Measurements from ENCODE around the gene MED16.

The MED16 gene

GRCh38 chr19:892894-893689, at the start of gene MED16, which contains the start of gene RNU6-9:
Gene MED16 (minus strand): TSS chr19:893187. CDS start chr19:891131, 2,056 bp downstream.
Gene RNU6-9 (plus strand): TSS chr19:893484.
- peak; percentile 81 for DNase-seq (ENCODE audit: low read depth)

- no peak for DNase-seq (ENCODE audit: low read depth)
Measured at GRCh38 chr19:942133-942645, 49.2 kb upstream of the MED16 start.

GRCh38 chr19:941292-942132, 48.5 kb upstream of the MED16 start:
- no peak for DNase-seq (ENCODE audit: low read depth)

GRCh38 chr19:940591-941291, 47.8 kb upstream of the MED16 start:
- peak; percentile 63 for DNase-seq (ENCODE audit: low read depth)

- no peak for DNase-seq (ENCODE audit: low read depth)
Measured at GRCh38 chr19:939922-940321, 46.9 kb upstream of the MED16 start.

- no peak for DNase-seq (ENCODE audit: low read depth)
Measured at GRCh38 chr19:939439-939838, 46.5 kb upstream of the MED16 start.

- DNase-seq (ENCODE audit: low read depth) = no peak
Measured at GRCh38 chr19:938233-938923, 45.4 kb upstream of the MED16 start.

GRCh38 chr19:937259-937694, 44.3 kb upstream of the MED16 start:
- no peak for DNase-seq (ENCODE audit: low read depth)

GRCh38 chr19:936175-936546, 43.2 kb upstream of the MED16 start:
- no peak for DNase-seq (ENCODE audit: low read depth)

- no peak for DNase-seq (ENCODE audit: low read depth)
Measured at GRCh38 chr19:934865-935479, 42.0 kb upstream of the MED16 start.

GRCh38 chr19:934197-934840, 41.3 kb upstream of the MED16 start:
- no peak for DNase-seq (ENCODE audit: low read depth)

GRCh38 chr19:933553-933882, 40.5 kb upstream of the MED16 start:
- no peak for DNase-seq (ENCODE audit: low read depth)

GRCh38 chr19:932648-933552, 39.9 kb upstream of the MED16 start:
- DNase-seq (ENCODE audit: low read depth) = peak; percentile 29

- no peak for DNase-seq (ENCODE audit: low read depth)
Measured at GRCh38 chr19:931860-932647, 39.1 kb upstream of the MED16 start.

GRCh38 chr19:929891-930258, 36.9 kb upstream of the MED16 start:
- DNase-seq (ENCODE audit: low read depth) = no peak

GRCh38 chr19:929203-929890, 36.4 kb upstream of the MED16 start:
- DNase-seq (ENCODE audit: low read depth) = no peak

GRCh38 chr19:928471-929202, 35.6 kb upstream of the MED16 start:
- DNase-seq (ENCODE audit: low read depth) = no peak
